T1000 (cell line): ENCODE results near the gene FBXL15.

ENCODE experiments used
- DNase-seq: peaks from one replicate; lab custom pipeline; 2025; ENCODE audit warnings: mixed read lengths; lab: John Stamatoyannopoulos, UW

The FBXL15 gene

GRCh38 chr10:102411341-102412255, 9.0 kb upstream of the FBXL15 start:
- DNase-seq = no peak

GRCh38 chr10:102412293-102412692, 8.3 kb upstream of the FBXL15 start:
- no peak for DNase-seq

- DNase-seq = no peak
These were observed 7.5 kb upstream of the FBXL15 start for GRCh38 chr10:102413053-102413705.

- DNase-seq = no peak
These were observed 6.7 kb upstream of the FBXL15 start for GRCh38 chr10:102413806-102414561.

GRCh38 chr10:102414749-102415148, 5.9 kb upstream of the FBXL15 start:
- DNase-seq = no peak

- no peak for DNase-seq
These were observed 4.4 kb upstream of the FBXL15 start for GRCh38 chr10:102416283-102416682.

- no peak for DNase-seq
These were observed 3.9 kb upstream of the FBXL15 start for GRCh38 chr10:102416695-102417094.

- DNase-seq = no peak
These were observed 1.9 kb upstream of the FBXL15 start, which contains the start of gene PSD for GRCh38 chr10:102418622-102419268. PSD (minus strand) TSS chr10:102418785; CDS start chr10:102417038, 1,747 bp downstream.

- no peak for DNase-seq
These were observed 1.1 kb upstream of the FBXL15 start for GRCh38 chr10:102419269-102420180.

- DNase-seq = no peak
These were observed 389 bp upstream of the FBXL15 start for GRCh38 chr10:102420181-102420713.

GRCh38 chr10:102421507-102421756, 796 bp downstream of the FBXL15 start:
- DNase-seq = no peak

GRCh38 chr10:102421757-102422512, 1.3 kb downstream of the FBXL15 start:
- no peak for DNase-seq

GRCh38 chr10:102422545-102423129, 2.0 kb downstream of the FBXL15 start:
- DNase-seq = no peak

GRCh38 chr10:102423372-102423968, 2.8 kb downstream of the FBXL15 start:
- DNase-seq = no peak

GRCh38 chr10:102424145-102424544, 3.5 kb downstream of the FBXL15 start:
- no peak for DNase-seq

GRCh38 chr10:102424916-102425315, 4.3 kb downstream of the FBXL15 start:
- no peak for DNase-seq

- no peak for DNase-seq
These were observed 4.8 kb downstream of the FBXL15 start for GRCh38 chr10:102425444-102425843.

- no peak for DNase-seq
These were observed 6.2 kb downstream of the FBXL15 start for GRCh38 chr10:102426803-102427287.

- no peak for DNase-seq
These were observed 8.8 kb downstream of the FBXL15 start for GRCh38 chr10:102429468-102429867.
